ENCODE measurements around the gene FRMD1.

FRMD1 gene

DNA sequence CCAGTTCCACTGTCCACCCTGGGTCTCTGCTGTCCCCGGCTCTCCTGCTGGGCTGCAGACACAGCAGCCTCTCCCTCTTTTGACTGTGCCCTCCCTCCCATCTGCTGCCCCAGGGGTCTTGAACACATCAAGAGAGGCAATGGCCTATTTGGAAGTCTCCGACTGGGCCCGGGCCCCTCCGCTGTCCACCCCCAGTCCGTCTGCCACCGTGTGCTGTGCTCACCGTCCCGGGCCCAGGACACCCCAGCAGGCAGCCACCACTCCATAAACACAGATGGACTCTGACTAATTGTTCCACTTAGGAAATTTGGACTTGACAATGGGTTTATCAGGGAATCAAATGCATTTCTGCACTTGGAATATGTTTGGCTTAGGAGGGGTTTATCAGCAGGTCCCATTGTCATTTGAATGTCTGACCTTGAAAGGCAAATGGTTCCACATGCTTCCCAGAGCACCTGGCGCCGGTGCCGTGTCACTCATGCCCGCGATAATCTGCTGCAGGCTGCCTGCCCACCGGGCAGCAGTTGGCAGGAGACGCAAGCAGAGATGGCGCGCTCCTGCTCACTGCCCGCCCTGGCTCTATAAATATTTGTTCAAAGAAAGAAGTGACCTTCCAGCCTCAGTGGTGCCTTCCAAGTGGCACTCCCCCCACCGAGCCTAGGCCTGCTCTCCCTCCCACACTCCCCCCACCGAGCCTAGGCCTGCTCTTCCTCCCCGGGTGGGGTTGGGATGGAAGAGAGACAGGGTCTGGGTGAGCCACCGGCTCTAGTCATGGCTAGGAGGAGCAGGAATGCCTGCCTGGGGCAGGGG lies 18.8 kb upstream of the FRMD1 start:
- DNase-seq (ENCODE audit: low spot score) = no peak
- TF ChIP-seq, protein P1, sequence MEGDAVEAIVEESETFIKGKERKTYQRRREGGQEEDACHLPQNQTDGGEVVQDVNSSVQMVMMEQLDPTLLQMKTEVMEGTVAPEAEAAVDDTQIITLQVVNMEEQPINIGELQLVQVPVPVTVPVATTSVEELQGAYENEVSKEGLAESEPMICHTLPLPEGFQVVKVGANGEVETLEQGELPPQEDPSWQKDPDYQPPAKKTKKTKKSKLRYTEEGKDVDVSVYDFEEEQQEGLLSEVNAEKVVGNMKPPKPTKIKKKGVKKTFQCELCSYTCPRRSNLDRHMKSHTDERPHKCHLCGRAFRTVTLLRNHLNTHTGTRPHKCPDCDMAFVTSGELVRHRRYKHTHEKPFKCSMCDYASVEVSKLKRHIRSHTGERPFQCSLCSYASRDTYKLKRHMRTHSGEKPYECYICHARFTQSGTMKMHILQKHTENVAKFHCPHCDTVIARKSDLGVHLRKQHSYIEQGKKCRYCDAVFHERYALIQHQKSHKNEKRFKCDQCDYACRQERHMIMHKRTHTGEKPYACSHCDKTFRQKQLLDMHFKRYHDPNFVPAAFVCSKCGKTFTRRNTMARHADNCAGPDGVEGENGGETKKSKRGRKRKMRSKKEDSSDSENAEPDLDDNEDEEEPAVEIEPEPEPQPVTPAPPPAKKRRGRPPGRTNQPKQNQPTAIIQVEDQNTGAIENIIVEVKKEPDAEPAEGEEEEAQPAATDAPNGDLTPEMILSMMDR (IDR thresholded peaks at IDR 0.05; ENCODE audit: extremely low read depth, missing control alignments) = no peak

DNA sequence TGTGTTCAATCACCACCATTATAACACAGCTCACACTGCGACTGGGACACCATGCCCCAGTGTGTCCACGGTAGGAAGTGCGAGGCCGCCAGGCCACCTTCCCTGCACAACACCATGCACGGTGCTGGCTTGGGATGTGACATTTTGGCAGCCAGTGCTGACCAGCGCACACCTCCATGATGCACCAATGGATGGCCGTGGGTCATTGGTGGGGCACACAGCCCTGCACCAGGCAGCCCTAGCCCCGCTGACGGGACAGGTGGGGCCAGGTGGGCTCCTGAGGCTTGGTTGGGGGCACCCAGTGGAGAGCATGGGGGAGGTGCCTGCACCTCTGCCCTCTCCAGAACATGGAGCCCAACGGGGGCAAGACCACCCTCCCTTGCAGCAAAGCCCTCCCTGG lies 18.2 kb upstream of the FRMD1 start:
- no peak for DNase-seq (ENCODE audit: low spot score)
- TF ChIP-seq, protein P1 (IDR thresholded peaks at IDR 0.05; ENCODE audit: extremely low read depth, missing control alignments) = no peak

DNA sequence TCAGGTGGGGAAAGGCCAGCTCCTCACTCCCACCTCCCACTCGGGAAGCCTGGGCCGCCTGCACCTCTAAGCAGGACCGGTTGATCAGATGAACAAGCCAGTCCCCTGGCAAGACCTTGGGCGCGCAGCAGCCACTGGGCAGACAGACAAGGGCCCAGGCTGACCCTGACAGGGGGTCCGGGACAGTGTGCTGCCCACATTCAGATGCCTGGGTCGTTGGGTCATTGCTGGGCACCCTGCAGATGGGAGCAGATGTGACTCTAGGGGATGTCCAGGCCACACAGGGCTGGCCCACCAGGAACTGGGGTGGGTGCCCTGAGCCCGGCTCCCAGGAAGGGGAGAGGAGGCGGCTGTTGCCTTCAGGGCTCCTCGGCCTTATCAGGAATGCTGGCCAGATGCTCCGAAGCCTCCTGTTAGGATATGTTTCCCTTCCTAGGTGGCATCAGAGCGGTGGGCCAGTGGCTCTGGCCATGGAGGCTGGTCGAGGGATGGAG lies 17.3 kb upstream of the FRMD1 start:
- TF ChIP-seq, protein P1 (IDR thresholded peaks at IDR 0.05; ENCODE audit: extremely low read depth, missing control alignments) = no peak
- no peak for DNase-seq (ENCODE audit: low spot score)

DNA sequence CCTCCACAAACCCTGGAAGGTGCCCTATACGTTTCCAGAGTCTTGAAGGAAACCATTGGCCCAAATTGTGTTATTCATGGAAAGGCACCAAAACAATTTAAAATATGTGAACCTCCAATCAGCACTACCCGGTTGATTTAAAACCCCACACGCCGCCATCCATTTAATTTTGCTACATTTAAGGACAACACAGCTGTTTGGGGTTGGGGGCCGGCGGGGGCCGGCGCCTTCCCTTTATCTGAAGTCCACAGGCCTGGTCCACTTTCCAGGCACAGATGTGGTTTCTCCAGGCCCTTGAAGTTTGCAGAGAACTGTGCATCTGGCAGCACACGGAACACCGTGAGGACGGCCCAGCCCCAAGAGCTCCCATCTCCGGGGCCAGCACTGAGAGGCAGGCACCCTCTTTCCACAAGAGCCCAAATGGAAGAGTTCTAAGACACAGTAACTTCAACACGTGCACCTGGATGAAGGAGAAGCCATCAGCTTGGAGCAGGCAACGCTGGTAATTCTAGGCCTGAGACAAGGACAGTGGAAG lies 16.8 kb upstream of the FRMD1 start:
- TF ChIP-seq, protein P1 (IDR thresholded peaks at IDR 0.05; ENCODE audit: extremely low read depth, missing control alignments) = no peak
- no peak for DNase-seq (ENCODE audit: low spot score)

DNA sequence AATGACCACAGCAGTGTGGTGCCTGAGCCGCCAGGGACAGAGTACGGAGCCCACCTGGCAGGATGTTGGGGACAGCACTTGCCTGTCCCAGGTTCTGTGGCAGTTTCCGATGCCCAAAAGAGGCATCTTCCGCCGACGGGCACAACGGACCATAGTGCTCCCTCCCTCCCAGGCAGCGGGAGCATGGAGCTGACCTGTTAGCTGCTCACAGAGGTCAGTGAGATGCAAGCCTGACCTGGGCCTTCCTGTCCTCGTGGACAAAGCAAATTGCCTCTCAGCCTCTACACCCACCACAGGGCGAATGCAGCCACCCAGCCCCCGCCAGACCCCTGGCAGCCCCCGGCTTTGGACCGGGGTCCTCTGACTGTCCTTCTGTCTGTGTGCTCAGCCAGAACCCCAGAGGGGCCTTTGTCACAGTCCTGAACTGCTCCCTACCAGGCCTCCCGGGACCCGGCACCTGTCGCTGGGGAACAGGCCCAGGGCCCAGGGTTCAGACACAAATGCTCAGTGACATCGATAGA lies 16.2 kb upstream of the FRMD1 start:
- TF ChIP-seq, protein P1 (IDR thresholded peaks at IDR 0.05; ENCODE audit: extremely low read depth, missing control alignments) = no peak
- DNase-seq (ENCODE audit: low spot score) = no peak

DNA sequence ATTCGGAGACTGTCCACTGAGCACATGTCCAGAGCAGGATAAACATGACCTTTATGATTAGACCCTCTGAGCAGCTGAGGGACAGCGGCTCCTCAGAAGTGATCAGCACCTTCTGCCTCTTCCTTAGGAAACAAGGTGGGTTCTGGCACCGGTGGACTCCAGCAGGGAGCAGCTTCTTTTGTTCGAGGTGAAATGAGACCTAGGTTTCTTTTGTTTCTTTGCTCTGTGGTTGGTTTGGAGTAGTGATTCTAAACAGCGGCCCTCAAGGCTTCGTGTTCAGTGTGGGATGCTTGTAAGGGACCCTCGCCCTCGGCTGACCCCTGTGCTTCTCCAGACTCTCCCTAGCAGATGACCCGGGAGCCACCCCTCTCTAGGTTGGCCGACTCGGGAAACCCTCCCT lies 14.6 kb upstream of the FRMD1 start:
- TF ChIP-seq, protein P1 (IDR thresholded peaks at IDR 0.05; ENCODE audit: extremely low read depth, missing control alignments) = no peak
- DNase-seq (ENCODE audit: low spot score) = no peak

DNA sequence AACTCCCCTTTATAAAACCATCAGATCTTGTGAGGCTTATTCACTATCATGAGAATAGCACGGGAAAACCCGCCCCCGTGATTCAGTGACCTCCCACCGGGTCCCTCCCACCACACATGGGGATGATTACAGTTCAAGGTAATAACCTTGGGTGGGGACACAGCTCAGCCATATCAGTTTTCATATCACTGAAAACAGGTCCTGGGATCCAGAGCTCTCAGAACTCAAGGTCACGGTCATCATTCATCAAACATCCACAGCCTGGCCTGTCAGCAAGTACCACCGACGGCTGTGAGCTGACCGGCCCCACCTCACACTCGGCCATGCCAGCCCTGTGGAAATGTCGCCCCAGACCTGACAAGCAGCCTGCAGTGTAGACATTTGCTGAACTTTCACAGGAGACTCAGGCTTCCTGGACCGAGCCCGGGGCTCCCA lies 14.1 kb upstream of the FRMD1 start:
- no peak for DNase-seq (ENCODE audit: low spot score)

More for the DNA sequence above, 14.1 kb upstream of the FRMD1 start:
- TF ChIP-seq, protein P1 (IDR thresholded peaks at IDR 0.05; ENCODE audit: extremely low read depth, missing control alignments) = no peak
